ENCODE measurements around the gene CCDC60.

CCDC60 gene

GRCh38 chr12:119446459-119446858 is 111.9 kb downstream of the CCDC60 start:
- DNase-seq (ENCODE audit: low read depth in 3 of 3) = no peak

- no peak for DNase-seq (ENCODE audit: low read depth in 3 of 3)
Measured at GRCh38 chr12:119447126-119447525, 112.6 kb downstream of the CCDC60 start.

DNA sequence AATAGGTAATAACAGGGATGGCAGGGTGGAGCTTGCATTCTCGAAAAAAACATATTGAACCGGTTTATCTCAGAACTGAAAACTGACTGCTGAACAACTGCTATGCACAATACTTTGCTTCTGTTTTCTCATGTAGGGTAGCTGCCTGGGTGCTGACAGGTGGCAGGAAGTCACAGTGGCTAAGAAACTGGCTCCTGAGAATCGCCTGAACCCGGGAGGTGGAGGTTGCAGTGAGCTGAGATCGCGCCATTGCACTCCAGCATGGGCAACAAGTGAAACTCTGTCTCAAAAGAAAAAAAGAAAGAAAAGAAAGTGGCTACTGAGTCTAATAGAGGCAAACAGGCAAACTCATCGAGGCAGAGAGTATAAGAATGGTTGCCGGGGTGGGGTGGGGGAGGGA is 113.1 kb downstream of the CCDC60 start:
- DNase-seq (ENCODE audit: low read depth in 3 of 3) = no peak

- DNase-seq (ENCODE audit: low read depth in 3 of 3) = no peak
Measured at GRCh38 chr12:119448611-119449131, 114.1 kb downstream of the CCDC60 start.

DNA sequence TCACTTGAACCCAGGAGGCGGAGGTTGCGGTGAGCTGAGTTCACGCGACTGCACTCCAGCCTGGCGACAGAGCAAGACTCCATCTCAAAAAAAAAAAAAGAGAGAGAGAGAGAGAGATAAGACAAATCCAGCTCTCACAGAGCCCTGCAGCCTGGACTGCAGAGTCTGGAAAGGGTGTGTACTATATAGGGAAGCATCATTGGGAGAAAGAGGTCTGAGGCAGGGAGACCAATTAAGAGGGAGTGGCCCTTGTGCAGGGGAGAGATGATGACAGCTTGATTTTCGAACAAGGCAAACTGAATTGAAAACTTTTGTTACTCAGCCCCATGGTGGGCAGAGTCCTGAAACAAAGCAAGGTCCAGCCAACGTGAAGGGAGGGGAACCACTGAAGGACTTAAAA is 116.2 kb downstream of the CCDC60 start:
- no peak for DNase-seq (ENCODE audit: low read depth in 3 of 3)

GRCh38 chr12:119456824-119457223 is 122.3 kb downstream of the CCDC60 start:
- DNase-seq (ENCODE audit: low read depth in 3 of 3) = no peak

GRCh38 chr12:119457271-119457670 is 122.7 kb downstream of the CCDC60 start:
- DNase-seq (ENCODE audit: low read depth in 3 of 3) = no peak

DNA sequence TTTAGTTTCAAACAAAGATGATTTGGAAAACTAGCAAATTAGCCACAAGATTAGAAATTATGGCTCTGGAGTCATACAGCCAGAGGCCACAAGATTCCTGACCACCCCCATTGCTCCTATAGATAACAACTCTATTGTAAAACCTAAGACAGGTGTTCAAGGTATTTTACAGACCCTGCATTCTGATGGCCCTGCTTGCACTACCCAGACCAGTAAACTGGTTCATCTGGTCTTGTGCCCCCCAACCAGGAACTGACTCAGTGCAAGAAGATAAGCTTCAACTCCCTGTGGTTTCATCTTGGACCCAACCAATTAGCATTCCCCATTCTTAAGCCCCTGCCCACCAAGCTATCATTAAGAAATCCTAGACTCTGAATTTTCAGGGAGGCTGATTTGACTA is 125.0 kb downstream of the CCDC60 start:
- no peak for DNase-seq (ENCODE audit: low read depth in 3 of 3)

- no peak for DNase-seq (ENCODE audit: low read depth in 3 of 3)
Measured at GRCh38 chr12:119460876-119461275, 126.3 kb downstream of the CCDC60 start.

DNA sequence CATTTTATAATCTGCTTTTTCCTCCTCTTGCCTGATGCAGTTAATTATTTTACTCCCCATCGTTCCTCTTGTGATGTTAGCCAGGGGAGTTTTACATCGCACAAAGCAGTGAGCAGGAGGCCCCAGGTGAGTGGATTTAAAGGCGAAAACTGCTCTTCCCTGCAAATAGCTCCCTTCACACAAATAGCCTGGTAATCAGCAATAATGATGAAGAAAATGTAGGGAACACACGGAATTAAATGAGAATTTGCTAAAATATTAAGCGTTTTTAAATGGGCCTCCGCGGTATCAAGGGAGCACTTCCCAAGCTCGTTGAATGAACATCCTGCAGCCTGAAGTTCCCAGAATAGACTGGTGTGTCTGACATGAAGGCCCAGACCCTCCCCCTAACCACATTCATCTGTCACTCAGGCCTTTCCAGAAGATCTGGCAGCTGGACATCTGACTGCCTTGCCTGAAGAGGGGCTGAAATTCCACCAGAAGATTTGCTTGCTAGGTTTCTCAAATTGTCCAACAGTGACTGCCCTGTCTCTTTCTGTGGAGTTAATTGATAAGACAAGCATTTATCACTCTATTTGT is 127.2 kb downstream of the CCDC60 start:
- DNase-seq (ENCODE audit: low read depth in 3 of 3) = no peak

- DNase-seq (ENCODE audit: low read depth in 3 of 3) = no peak
Measured at GRCh38 chr12:119463211-119463926, 128.8 kb downstream of the CCDC60 start.

DNA sequence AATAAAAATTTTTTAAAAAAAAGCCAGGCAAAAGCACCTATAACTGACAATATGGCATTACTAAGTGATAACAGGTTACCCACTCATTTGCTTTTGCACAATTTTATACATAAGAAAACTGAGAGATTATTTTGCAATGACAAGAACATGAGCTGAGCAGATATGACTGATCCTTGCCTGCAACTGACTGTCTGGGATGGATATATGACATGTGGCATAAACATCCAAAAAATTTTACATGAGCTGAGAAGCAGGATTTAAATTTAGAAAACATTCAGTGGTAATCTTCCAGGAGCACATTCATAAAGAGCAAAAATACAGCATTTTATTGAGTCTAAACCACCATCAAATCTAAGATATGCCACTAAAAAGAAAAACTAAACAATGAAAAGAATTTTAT is 133.8 kb downstream of the CCDC60 start:
- no peak for DNase-seq (ENCODE audit: low read depth in 3 of 3)

GRCh38 chr12:119475650-119476049 is 141.1 kb downstream of the CCDC60 start:
- DNase-seq (ENCODE audit: low read depth in 3 of 3) = no peak

DNA sequence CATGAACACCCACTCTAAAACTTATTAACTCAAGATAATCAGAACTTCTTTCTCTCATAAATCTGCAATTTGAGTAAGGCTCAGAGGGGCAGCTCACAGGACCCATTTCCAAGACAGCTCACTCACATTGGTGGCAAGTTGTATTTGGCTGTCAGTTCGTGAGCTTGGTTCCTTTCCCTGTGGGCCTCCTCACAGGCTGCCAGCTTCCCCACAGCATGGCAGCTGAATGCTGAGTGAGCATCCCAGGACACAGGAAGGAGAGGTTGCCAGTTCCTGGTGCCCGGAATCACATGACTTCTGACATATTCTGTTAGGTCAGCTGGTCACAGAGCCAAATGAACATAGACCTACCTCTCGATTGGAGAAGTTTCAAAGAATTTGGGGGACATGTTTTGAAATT is 142.4 kb downstream of the CCDC60 start:
- DNase-seq (ENCODE audit: low read depth in 3 of 3) = no peak

- no peak for DNase-seq (ENCODE audit: low read depth in 3 of 3)
Measured at GRCh38 chr12:119479121-119479561, 144.6 kb downstream of the CCDC60 start.

- DNase-seq (ENCODE audit: low read depth in 3 of 3) = no peak
Measured at GRCh38 chr12:119480551-119480950, 146.0 kb downstream of the CCDC60 start.

GRCh38 chr12:119486599-119487154 is 152.1 kb downstream of the CCDC60 start:
- DNase-seq (ENCODE audit: low read depth in 3 of 3) = no peak

DNA sequence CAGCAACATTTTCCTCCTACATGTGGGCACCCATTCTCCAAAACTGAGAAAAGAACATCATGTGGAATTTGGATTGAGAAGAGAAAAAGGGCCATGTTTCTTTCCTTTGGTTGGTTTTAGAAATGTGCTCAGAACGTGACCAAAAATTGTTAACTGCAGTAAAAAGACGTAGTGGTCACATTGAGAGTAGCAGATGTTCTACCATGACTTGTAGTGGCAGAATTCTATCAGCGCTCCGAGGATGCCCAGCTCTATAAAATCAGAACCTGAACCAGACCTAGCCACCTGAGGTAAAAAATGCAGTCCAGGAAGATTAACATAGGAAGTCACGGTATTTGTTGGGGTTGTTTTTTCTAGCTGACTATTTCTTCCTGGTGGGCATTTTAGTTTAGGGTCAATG is 157.3 kb downstream of the CCDC60 start:
- no peak for DNase-seq (ENCODE audit: low read depth in 3 of 3)

DNA sequence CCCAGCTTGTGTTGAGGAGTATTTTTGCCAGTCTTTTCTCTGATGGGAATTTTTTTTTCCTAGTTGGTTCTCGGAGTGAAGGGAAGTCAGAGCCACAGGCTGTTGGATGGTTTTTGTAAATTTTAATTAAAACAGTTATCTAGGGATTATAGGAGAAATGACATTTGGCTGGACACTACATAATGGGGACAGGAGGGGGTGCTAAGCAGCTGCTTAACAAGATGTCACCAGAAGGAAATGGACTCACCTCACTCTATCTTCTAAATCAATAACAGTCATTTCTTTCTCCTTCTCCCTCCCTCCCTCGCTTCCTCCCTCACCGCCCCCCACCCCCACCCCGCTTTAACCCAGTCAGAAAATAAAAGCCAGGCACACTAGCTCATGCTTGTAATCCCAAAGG is 165.7 kb downstream of the CCDC60 start:
- DNase-seq (ENCODE audit: low read depth in 3 of 3) = no peak

GRCh38 chr12:119501052-119501451 is 166.5 kb downstream of the CCDC60 start:
- no peak for DNase-seq (ENCODE audit: low read depth in 3 of 3)

DNA sequence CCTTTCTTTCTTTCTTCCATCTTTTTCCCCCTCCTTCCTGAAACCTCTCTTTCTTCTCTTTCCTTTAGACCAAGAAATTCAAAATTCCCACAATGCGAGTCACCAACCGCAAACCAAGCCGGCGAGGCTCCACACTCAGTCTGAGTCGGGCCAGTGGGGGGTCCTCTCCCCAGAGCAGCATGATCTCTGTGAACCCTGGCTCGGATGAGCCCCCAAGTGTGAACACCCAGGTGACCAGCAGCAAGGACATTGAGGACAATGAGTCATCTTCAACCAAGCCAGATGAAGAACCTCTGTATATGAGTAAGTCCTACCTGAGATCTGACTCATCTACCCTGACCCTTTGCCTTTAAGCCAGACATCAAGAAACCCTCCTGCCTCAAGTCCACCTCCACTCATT is 170.5 kb downstream of the CCDC60 start:
- DNase-seq (ENCODE audit: low read depth in 3 of 3) = no peak

DNA sequence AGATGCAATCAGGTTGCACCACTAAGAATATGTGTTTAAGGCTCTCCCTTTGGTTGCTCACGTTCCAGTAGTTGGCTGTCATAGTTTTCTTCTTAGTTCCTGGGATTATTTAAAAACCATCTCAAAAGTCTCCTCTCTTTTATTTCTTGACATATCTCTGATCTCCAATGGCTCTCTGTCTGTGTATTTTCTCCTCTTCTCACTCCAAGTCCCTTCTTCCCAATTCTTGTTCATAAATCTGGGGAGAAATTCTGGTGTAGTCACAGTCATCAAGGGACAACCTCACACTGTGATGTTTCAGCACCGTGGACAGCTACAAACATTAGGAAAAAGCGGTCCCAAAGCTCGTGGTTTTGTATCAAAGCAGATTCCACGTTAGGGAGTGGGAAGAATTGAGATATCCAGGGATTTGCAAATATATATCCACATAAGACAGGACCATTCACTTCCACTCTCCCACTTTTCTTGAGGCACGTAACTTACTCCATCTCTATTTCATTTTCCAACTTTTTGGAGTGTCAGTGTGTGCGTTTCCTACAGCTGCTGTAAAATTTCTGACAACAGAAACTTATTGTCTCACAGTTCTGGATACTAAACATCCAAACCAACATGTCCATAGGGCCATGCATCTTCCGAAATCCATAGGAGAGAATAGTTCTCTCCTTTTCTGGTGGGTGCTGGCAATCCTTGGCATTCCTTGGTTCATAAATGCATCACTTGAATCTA is 178.4 kb downstream of the CCDC60 start:
- DNase-seq (ENCODE audit: low read depth in 3 of 3) = no peak

DNA sequence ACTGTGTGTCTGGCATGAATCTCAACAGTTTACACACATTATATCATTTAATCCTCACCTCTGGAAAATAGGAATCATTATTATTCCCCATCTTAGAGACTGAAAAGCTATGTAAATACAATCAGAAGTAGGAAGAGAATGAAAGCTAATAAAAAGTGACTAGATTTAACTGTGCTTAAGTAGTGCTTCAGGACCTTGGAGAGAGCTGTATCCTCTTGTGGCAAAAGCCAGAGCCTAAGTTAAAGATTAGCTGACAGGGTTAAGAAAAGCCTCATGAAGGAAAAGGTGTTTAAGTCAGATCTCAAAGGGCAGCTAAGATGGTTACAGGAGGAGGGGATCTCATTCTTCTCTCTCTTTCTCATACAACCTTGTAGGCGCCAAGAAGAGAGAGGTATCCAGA is 193.7 kb downstream of the CCDC60 start:
- no peak for DNase-seq (ENCODE audit: low read depth in 3 of 3)

Data from stimulated activated CD4-positive, alpha-beta T cell treated with anti-CD3 and anti-CD28 coated beads, TNF-alpha, amount 100 ng/mL, for 4 hours (primary cell).